Pancreas (tissue), 10 donors: ENCODE data around the gene TMEM40. TPM values are rescaled to one million over a fixed set of nuclear protein-coding genes. Genes with fewer than 3 reads are reported as not detected.
"Not testable (repeated sequence)": the region's sequence is repeated elsewhere in the genome, so short reads cannot be mapped to it uniquely, and the experiment has no call there.

ENCODE experiments used
- ATAC-seq, 4 donors: fragments of 200-7000 bp; cut with Tn5 transposase; one replicate each; pipeline versions ENCODE4 v1.8.0 to v1.9.1; 2020; ENCODE audit warnings: mild to moderate bottlenecking in 4 of 4, moderate library complexity in 4 of 4
- DNase-seq, 6 donors: peaks; one replicate each; pipeline ENCODE4 v3.0.0-alpha.2; 2020
- FAIRE-seq: peaks from 2 replicates; lab custom pipeline; 2012; peaks lifted over from hg19 to GRCh38; lab: Jason Lieb, UNC
- H3K27ac ChIP-seq, 4 donors: fragments of 200-600 bp; sonication (generic); 1 replicate in 3 of 4; 2 replicates in 1 of 4; pipeline versions ENCODE4 v1.5.0 to v1.8.0; 2020
- H3K27me3 ChIP-seq, 4 donors: fragments of 200-600 bp; one replicate each; pipeline ENCODE4 v1.8.0; 2021
- H3K36me3 ChIP-seq, 3 donors: fragments of 200-600 bp; sonication (generic) in 1 of 3; one replicate each; pipeline versions ENCODE4 v1.5.0 to v1.8.0; 2020 to 2021
- H3K4me1 ChIP-seq, 3 donors: fragments of 200-600 bp; one replicate each; pipeline ENCODE4 v1.8.0; 2021
- H3K4me3 ChIP-seq, 4 donors: fragments of 200-600 bp; sonication (generic) in 2 of 4; one replicate each; pipeline versions ENCODE4 v1.5.0 to v1.8.0; 2020 to 2021
- H3K9me3 ChIP-seq, 4 donors: fragments of 200-600 bp; one replicate each; pipeline ENCODE4 v1.8.0; 2021
- CTCF ChIP-seq, 4 donors: fragments of 200-600 bp; sonication (generic) in 3 of 4; IDR thresholded peaks; one replicate each; pipeline versions ENCODE4 v1.5.0 to v1.8.0; 2021; ENCODE audit warnings: antibody characterized with exemption in 4 of 4
- WGBS, 2 donors: extraction: QIAGEN DNeasy Blood & Tissue Kit; methylation state at CpG; one replicate each; pipeline ENCODE4 v1.1.7; 2013; 5-methylcytosine and 5-hydroxymethylcytosine counted together
- intact Hi-C, 3 donors: fragments of 100-400 bp; cut with DNase I; formaldehyde crosslinking; loops; one replicate each; pipeline versions ENCODE4 v1.11.1 to v1.14.2; 2022
- polyA plus RNA-seq, 2 donors: library from polyadenylated mRNA; stranded (reverse); fragments of 200-250 nt; gene quantifications; one replicate each; pipeline ENCODE4 v1.2.3, GENCODE V29; 2013
- total RNA-seq, 6 donors: library from RNA; stranded (reverse); fragmentation: NEBNext Ultra II Directional in 4 of 6; extraction: Animal tissue kit (Norgen Biotek cat#: 25700) in 4 of 6; gene quantifications; one replicate each; pipeline versions ENCODE4 v1.2.1 to v1.2.4, GENCODE V29; 2021 to 2023
- donor health status: healthy with polysubstance abuse.
- donor health status: DM: no; HTN: no; CAD: no; lungs with moderate emphysema.
- donor health status: DM: no; HTN: no; CAD: no.
- donor health status: control.
- donor health status: control.
- donor health status: Bipolar disorder and iron deficiency.
- donor health status: DM: yes; HTN: yes; CAD: no.
- donor health status: DM: no; HTN: no; CAD: no.
- donor health status: DM: no; HTN: no; CAD: no.
- donor health status: DM: yes; HTN: yes; CAD: no.

TMEM40 gene
- total and polyA plus RNA-seq, 8 donors = 0.38 TPM; not detected in 7

DNA sequence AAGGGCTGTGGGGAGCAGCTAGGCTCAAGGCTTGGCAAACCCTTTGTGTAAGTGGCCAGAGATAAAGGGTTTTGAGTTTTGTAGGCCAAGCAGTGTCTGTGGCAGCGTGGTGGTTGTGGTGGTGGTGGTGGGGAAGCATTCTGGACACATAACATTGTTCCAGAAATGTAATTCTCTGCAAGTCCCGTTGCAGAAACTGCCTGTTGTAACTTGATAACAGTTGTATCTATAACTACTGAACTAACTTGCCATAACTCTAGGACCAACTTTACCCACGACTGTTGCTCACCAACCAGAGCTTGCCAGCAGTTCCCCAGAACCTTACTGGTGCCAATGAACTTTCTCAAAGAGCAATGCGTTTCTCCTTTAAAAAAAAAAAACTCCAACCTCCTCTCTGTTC is 18.1 kb upstream of the TMEM40 start:
- Histone ChIP-seq H3K36me3 (no peaks in the 10 kb centered on the region), H3K4me3 (no peak overlapping the region), H3K27ac (no peak overlapping the region), H3K27me3 (no peaks in the 10 kb centered on the region), H3K9me3 (no peaks in the 10 kb centered on the region), H3K4me1 (peaks cover 0 to 3% (median 0%) of the 10 kb centered on the region in 3 donors)
- 55 to 75% methylated on average over 4 of the region's 4 CpGs for WGBS, 2 donors
- no peak for FAIRE-seq
- intact Hi-C loops = no loop called here
- ATAC-seq = no peak
- no peak for DNase-seq
- no peak for TF ChIP-seq CTCF (IDR thresholded peaks at IDR 0.05)

- H3K9me3 ChIP-seq, FAIRE-seq, H3K36me3 ChIP-seq, H3K27me3 ChIP-seq, H3K27ac ChIP-seq, intact Hi-C loops, ATAC-seq, H3K4me1 ChIP-seq, DNase-seq, H3K4me3 ChIP-seq: not testable (repeated sequence)
- 59 to 62% methylated on average over 6 of the region's 6 CpGs for WGBS, 2 donors
Observed at GRCh38 chr3:12775970-12776369, 16.9 kb upstream of the TMEM40 start.

DNA sequence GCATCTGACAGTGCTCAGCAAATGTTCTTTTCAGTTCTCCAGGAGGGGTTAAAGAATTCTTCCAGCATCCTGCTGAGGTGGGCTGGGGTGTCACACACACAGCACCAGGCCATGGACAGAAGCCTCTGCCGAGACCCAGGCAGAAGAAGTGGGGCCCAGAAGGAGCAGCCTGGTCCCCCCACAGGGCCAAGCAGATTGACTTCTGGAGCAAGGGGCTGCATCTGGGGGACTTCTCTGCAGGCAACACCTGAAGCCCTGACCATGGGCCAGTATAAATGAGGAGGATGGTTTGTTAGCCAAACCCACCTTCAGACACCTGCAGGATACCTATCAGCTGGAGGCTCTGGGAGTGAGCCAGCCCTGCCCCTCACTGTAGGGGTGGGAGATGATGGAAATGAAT is 16.2 kb upstream of the TMEM40 start:
- FAIRE-seq (no peak), ATAC-seq (no peak), DNase-seq (no peak)
- Histone ChIP-seq H3K9me3 (no peaks in the 10 kb centered on the region), H3K27me3 (no peaks in the 10 kb centered on the region), H3K4me3 (no peak overlapping the region), H3K27ac (no peak overlapping the region), H3K4me1 (no peaks in the 10 kb centered on the region), H3K36me3 (no peaks in the 10 kb centered on the region)
- TF ChIP-seq CTCF (IDR thresholded peaks at IDR 0.05) = no peak
- intact Hi-C loops = no loop called here
- 56 to 62% methylated on average over 1 of the region's 1 CpG for WGBS, 2 donors

GRCh38 chr3:12774619-12775018 is 15.6 kb upstream of the TMEM40 start:
- no peaks in the 10 kb centered on the region for H3K27me3 ChIP-seq
- no peak overlapping the region for H3K27ac ChIP-seq
- DNase-seq = no peak
- no peak for TF ChIP-seq CTCF (IDR thresholded peaks at IDR 0.05)
- no peak for FAIRE-seq
- intact Hi-C loops = no loop called here
- 65 to 69% methylated on average over 4 of the region's 4 CpGs for WGBS, 2 donors
- H3K9me3 ChIP-seq = no peaks in the 10 kb centered on the region
- no peak for ATAC-seq
- H3K4me1 ChIP-seq = no peaks in the 10 kb centered on the region
- H3K4me3 ChIP-seq = no peak overlapping the region
- no peaks in the 10 kb centered on the region for H3K36me3 ChIP-seq

GRCh38 chr3:12773710-12774086 is 14.6 kb upstream of the TMEM40 start:
- FAIRE-seq = no peak
- no peaks in the 10 kb centered on the region for H3K9me3 ChIP-seq
- no peak overlapping the region for H3K4me3 ChIP-seq
- no peaks in the 10 kb centered on the region for H3K27me3 ChIP-seq
- WGBS, 2 donors = 94 to 95% methylated on average over 1 of the region's 1 CpG
- H3K36me3 ChIP-seq = no peaks in the 10 kb centered on the region
- H3K4me1 ChIP-seq = no peaks in the 10 kb centered on the region
- DNase-seq = no peak
- no peak for TF ChIP-seq CTCF (IDR thresholded peaks at IDR 0.05)
- intact Hi-C loops = no loop called here
- ATAC-seq = no peak
- no peak overlapping the region for H3K27ac ChIP-seq
